Keratinocyte (primary cell): Measurements from ENCODE around the gene HPN. TPM values are rescaled to one million over a fixed set of nuclear protein-coding genes. Genes with fewer than 3 reads are reported as not detected.

ENCODE experiments used
- DNase-seq: peaks from one replicate; pipeline ENCODE4 v3.0.0-alpha.2; 2011; ENCODE audit warnings: low read depth, missing footprints, low spot score
- FAIRE-seq: peaks from 2 replicates; lab custom pipeline; 2011; peaks lifted over from hg19 to GRCh38; lab: Jason Lieb, UNC
- H2AFZ ChIP-seq: 2 replicates; pipeline ENCODE4 v1.6.0; 2012; ENCODE audit warnings: low read length, control low read depth, inconsistent platforms; ENCODE audit not compliant: control insufficient read depth
- H3K27ac ChIP-seq: 2 replicates; pipeline ENCODE4 v1.5.1; 2011; ENCODE audit warnings: low read length; ENCODE audit not compliant: control insufficient read depth, insufficient read depth
- H3K27me3 ChIP-seq: 3 replicates; pipeline ENCODE4 v1.6.0; 2011; ENCODE audit warnings: low read length; ENCODE audit not compliant: control insufficient read depth, insufficient read depth; ENCODE audit errors: extremely low read depth
- H3K36me3 ChIP-seq, 2 experiments: 2 replicates in 1 of 2; 3 replicates in 1 of 2; pipeline ENCODE4 v1.5.1; 2011; ENCODE audit warnings: low read length in 2 of 2, mild to moderate bottlenecking in 1 of 2; ENCODE audit not compliant: control insufficient read depth in 2 of 2, insufficient read depth in 2 of 2; ENCODE audit errors: extremely low read depth in 1 of 2
- H3K4me1 ChIP-seq: 3 replicates; pipeline ENCODE4 v1.5.1; 2011; ENCODE audit warnings: low read length; ENCODE audit not compliant: control insufficient read depth, insufficient read depth; ENCODE audit errors: extremely low read depth
- H3K4me2 ChIP-seq: 3 replicates; pipeline ENCODE4 v1.6.0; 2011; ENCODE audit warnings: low read depth, low read length; ENCODE audit not compliant: control insufficient read depth, insufficient read depth; ENCODE audit errors: extremely low read depth
- H3K4me3 ChIP-seq, 3 experiments: fragments of 200-600 bp in 1 of 3; sonication (generic) in 1 of 3; 2 replicates in 2 of 3; 3 replicates in 1 of 3; pipeline ENCODE4 v1.5.1; 2011 to 2016; ENCODE audit warnings: low read length in 3 of 3, mild to moderate bottlenecking in 3 of 3, control low read depth in 2 of 3, inconsistent platforms in 1 of 3, low read depth in 1 of 3, mixed read lengths in 1 of 3, mixed run types in 1 of 3, moderate library complexity in 1 of 3; ENCODE audit not compliant: control insufficient read depth in 2 of 3, insufficient read depth in 2 of 3; ENCODE audit errors: extremely low read depth in 1 of 3
- H3K79me2 ChIP-seq: 2 replicates; pipeline ENCODE4 v1.6.0; 2012; ENCODE audit warnings: low read length; ENCODE audit not compliant: control insufficient read depth, insufficient read depth
- H3K9ac ChIP-seq: 3 replicates; pipeline ENCODE4 v1.6.0; 2011; ENCODE audit warnings: low read length; ENCODE audit not compliant: control insufficient read depth, insufficient read depth; ENCODE audit errors: extremely low read depth
- H3K9me1 ChIP-seq: 3 replicates; pipeline ENCODE4 v1.6.0; 2011; ENCODE audit warnings: low read length; ENCODE audit not compliant: control insufficient read depth, insufficient read depth; ENCODE audit errors: extremely low read depth
- H3K9me3 ChIP-seq: 2 replicates; pipeline ENCODE4 v1.5.1; 2012; ENCODE audit warnings: low read depth, low read length; ENCODE audit not compliant: control insufficient read depth
- H4K20me1 ChIP-seq: 3 replicates; pipeline ENCODE4 v1.6.0; 2011; ENCODE audit warnings: low read length; ENCODE audit not compliant: control insufficient read depth, insufficient read depth; ENCODE audit errors: extremely low read depth
- CTCF ChIP-seq, 3 experiments: IDR thresholded peaks in 1 of 3; conservative IDR thresholded peaks in 1 of 3; optimal IDR thresholded peaks in 1 of 3; 2 replicates in 2 of 3; 3 replicates in 1 of 3; pipeline versions ENCODE3 to v1.5.1; 2011; ENCODE audit warnings: low read length in 3 of 3, mild to moderate bottlenecking in 3 of 3, moderate library complexity in 2 of 3, control low read depth in 1 of 3, inconsistent platforms in 1 of 3; ENCODE audit not compliant: insufficient read depth in 2 of 3; ENCODE audit errors: extremely low read depth in 1 of 3
- EZH2 ChIP-seq: IDR thresholded peaks from one replicate; pipeline ENCODE4 v1.6.1; 2012; ENCODE audit warnings: inconsistent platforms, mild to moderate bottlenecking, low read length, moderate library complexity
- dilution Hi-C: fragments of 300-500 bp; cut with MboI; formaldehyde crosslinking; loops from one replicate; pipeline ENCODE4 v1.7.0; 2020; ENCODE audit warnings: low sequenced_read_pairs; ENCODE audit not compliant: extremely low pct_ligation_motif_present
- polyA plus RNA-seq, 5 experiments: library from polyadenylated mRNA; depleted of rRNA in 3 of 5; stranded (reverse) in 3 of 5; stranded (forward) in 1 of 5; unstranded in 1 of 5; fragments of >200 nt; gene quantifications; 1 replicate in 1 of 5; 2 replicates in 3 of 5; 3 replicates in 1 of 5; pipeline versions ENCODE4 v1.2.1 to v1.2.3, GENCODE V29; 2011 to 2012; ENCODE audit warnings: missing spikeins in 2 of 5, low read depth in 1 of 5, low replicate concordance in 1 of 5

Gene HPN
- polyA plus RNA-seq, 1 donor (not counting 4 experiments of a cell fraction or from before 2014, with no cell fraction given): not detected

- Histone ChIP-seq H3K27me3 (no peaks in the 10 kb centered on the region), H4K20me1 (no peaks in the 10 kb centered on the region), H3K4me1 (no peaks in the 10 kb centered on the region), H3K9ac (no peak overlapping the region), H3K79me2 (no peaks in the 10 kb centered on the region), H3K27ac (no peak overlapping the region), H3K9me3 (no peaks in the 10 kb centered on the region), H3K36me3 (no peaks in the 10 kb centered on the region), H3K4me2 (no peak overlapping the region), H3K4me3 (no peak overlapping the region), H2AFZ (no peak overlapping the region), H3K9me1 (no peaks in the 10 kb centered on the region)
- FAIRE-seq: no peak
- DNase-seq: no peak
- TF ChIP-seq CTCF (optimal IDR thresholded peaks at IDR 0.05 in 1 of 3, IDR thresholded peaks at IDR 0.05 in 1 of 3, conservative IDR thresholded peaks at IDR 0.05 in 1 of 3; ENCODE audit: extremely low read depth in 1 of 3, insufficient read depth in 2 of 3, low read length in 3 of 3) (no peak), EZH2 (no peak)
- dilution Hi-C loops: no loop called here
Observed at GRCh38 chr19:35053667-35054293, 12.3 kb downstream of the HPN start.

GRCh38 chr19:35054626-35055025, 13.1 kb downstream of the HPN start:
- dilution Hi-C loops: no loop called here
- H3K4me2 ChIP-seq: no peak overlapping the region

More at GRCh38 chr19:35054626-35055025, 13.1 kb downstream of the HPN start:
- TF ChIP-seq EZH2: no peak
- no peak for TF ChIP-seq CTCF (optimal IDR thresholded peaks at IDR 0.05 in 1 of 3, IDR thresholded peaks at IDR 0.05 in 1 of 3, conservative IDR thresholded peaks at IDR 0.05 in 1 of 3; ENCODE audit: extremely low read depth in 1 of 3, insufficient read depth in 2 of 3, low read length in 3 of 3)
- Histone ChIP-seq H3K79me2 (no peaks in the 10 kb centered on the region), H3K4me1 (no peaks in the 10 kb centered on the region), H3K36me3 (no peaks in the 10 kb centered on the region), H4K20me1 (no peaks in the 10 kb centered on the region), H3K27me3 (no peaks in the 10 kb centered on the region), H3K9ac (no peak overlapping the region), H2AFZ (no peak overlapping the region), H3K27ac (no peak overlapping the region), H3K4me3 (no peak overlapping the region), H3K9me1 (no peaks in the 10 kb centered on the region), H3K9me3 (no peaks in the 10 kb centered on the region)
- no peak for FAIRE-seq
- DNase-seq: no peak
